T1000 (cell line): ENCODE data around the gene SNED1.

Experiments used
- DNase-seq: peaks from one replicate; lab custom pipeline; 2025; ENCODE audit warnings: mixed read lengths; lab: John Stamatoyannopoulos, UW

The SNED1 gene

DNA sequence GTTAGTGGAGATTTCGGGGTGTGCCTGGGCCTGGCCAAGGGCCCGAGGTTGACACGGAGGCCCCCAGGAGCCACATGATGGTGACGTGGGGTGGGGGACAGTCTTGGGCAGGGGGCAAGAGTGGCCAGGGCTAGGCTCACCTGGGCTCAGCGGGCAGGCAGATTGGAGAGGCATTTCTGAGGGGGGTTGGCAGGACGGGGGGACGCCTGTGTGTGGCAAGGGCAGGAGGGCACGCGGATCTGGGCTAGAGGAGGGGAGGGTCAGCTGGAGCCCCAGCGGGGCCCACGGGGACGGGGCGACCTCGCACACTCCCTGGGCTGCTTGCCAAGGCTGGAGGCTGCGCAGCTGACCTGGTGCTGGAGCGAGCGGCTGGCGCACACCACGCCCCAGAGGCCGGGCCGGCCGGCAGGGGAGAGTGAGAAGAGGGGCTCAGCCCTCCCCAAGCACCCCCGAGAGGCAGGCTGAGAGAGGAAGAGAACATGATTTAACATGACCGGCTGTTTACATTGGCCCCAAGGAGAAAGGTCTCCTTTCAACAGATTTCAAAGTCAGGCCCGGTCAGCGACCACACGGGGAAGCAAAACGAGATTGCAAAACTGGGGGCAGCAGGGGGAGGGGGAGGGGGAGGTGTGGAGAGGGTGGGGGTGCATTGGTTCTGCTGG is 38.0 kb upstream of the SNED1 start:
- no peak for DNase-seq

DNA sequence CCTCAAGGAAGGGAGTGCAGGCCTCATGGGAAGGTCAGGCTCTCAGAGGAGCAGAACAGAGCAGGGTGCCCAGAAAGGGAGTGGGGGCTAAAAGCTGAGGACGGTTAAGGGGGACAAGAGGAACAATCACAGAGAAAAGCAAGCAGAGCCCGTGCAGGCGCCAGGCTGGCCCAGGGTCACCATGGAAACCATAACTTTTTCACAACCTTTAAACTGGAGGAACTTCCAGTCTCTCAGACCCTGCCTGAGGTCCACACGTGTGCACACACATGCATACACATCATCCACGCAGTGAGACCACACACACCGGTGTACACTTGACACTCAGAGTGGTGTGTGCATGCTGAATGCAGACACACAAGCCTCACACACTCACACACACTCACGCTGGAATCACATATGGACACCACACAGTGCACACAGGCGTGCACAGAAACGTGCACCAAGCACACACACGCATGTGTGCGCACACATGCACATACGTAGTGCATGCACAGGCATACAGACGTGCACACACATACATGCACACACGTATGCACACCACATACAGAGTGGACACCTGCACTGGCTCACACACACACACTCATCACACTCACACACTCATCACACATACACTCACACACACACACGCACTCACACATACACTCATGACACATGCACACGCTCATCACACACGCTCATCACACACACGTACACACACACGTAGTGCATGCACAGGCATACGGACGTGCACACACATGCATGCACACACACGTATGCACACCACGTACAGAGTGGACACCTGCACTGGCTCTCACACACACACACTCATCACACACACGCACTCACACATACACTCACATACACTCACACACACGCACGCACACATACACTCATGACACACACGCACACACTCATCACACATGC is 37.2 kb upstream of the SNED1 start:
- DNase-seq, result no peak

GRCh38 chr2:240961910-240962299 is 36.5 kb upstream of the SNED1 start:
- no peak for DNase-seq

GRCh38 chr2:240962300-240963064 is 35.9 kb upstream of the SNED1 start:
- DNase-seq, result no peak

- DNase-seq, result no peak
These were observed 35.2 kb upstream of the SNED1 start for GRCh38 chr2:240963065-240963867.

GRCh38 chr2:240963868-240964703 is 34.3 kb upstream of the SNED1 start:
- DNase-seq, result no peak

DNA sequence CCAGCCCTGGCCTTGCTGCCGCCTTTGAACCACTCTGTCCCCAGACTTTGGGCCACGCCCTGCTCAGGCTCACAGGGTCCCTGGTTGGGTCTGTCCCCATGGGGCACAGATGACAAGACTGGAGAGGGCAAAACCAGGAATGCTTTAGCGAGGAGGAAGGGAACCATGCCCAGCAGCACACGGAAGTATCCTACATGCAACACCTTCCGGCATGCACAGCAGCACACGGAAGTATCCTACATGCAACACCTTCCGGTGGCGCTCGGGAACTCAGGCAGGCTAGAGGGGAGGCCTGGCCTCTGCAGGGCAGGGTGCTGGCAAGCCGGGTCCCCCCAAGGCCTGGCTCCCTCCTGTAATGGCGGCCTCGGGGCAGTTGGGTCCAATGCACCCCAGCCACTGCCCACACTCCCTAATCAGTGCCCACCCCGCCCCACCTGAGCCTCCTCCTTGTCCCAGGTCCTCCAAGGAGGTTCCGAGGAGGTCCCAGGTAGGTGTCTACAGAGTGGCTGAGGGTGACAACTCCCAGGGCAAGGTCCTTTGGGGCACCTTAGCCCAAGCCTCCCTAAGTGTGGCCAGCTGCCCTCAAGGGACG is 33.6 kb upstream of the SNED1 start:
- no peak for DNase-seq

DNA sequence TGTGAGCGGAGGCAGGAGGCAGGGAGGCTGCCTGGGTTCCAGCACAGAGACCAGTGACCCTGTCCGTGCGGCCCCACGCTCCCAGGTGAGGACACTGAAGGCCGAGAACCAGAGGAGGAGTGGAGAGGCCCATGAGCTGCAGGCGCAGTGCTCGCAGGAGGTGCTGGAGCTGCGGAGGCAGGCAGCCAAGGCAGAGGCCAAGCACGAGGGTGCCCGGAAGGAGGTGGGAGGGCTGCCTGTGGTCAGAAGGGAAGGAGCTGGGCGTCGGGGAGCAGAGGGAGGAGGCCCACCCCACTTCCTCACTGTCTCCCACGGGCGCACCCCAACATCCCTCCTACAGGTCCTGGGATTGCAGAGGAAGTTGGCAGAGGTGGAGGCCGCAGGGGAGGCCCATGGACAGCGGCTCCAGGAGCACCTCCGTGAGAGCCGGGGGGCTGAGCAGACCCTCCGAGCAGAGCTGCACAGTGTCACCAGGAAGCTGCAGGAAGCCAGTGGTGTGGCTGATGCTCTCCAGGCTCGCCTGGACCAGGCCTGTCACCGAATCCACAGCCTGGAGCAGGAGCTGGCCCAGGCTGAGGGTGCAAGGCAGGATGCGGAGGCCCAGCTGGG is 33.0 kb upstream of the SNED1 start:
- no peak for DNase-seq

DNA sequence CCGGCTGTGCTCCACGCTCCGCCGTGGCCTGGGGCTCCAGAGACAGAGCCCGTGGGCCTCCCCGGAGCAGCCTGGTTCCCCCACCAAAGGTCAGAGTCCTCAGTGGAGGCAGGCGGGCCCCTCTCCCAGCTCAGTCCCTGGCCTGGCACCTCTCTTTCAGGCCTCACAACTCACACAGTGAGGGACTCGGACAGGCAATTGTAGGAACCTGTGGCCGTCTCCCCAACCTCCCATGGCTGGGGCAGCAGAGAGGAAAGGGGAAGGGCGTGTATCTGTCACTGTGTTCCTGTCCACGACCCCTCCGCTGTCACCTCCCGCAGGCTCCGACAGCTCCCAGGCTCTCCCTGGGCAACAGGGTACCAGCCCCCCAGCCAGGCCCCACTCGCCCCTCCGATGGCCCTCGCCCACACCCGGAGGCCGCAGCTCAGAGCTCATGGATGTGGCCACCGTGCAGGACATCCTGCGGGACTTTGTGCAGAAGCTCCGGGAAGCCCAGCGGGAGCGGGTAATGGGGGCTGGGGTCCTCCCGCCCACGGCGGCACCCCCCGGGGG is 32.4 kb upstream of the SNED1 start:
- no peak for DNase-seq

DNA sequence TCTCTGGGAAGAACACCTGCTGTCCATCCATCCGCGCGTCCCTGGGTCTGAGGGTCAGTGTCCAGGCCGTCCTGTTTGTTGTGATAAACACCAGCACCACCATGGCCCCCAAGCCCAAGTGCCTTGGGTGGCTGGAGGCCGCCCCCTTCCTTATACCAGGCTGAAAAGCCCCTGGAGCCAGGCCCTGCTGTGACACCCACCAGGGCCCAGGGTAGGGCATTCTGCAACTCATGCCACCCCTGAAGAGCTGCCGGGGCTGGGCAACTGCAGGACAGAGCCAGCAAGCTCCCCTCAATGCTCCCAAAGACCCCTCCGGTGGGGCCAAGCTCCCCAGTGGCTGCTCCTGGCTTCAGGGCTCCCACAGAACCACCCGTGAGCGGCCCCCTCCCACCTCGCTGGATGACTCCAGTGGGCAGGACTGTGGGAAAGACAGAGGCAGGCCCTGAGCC is 31.9 kb upstream of the SNED1 start:
- no peak for DNase-seq

DNA sequence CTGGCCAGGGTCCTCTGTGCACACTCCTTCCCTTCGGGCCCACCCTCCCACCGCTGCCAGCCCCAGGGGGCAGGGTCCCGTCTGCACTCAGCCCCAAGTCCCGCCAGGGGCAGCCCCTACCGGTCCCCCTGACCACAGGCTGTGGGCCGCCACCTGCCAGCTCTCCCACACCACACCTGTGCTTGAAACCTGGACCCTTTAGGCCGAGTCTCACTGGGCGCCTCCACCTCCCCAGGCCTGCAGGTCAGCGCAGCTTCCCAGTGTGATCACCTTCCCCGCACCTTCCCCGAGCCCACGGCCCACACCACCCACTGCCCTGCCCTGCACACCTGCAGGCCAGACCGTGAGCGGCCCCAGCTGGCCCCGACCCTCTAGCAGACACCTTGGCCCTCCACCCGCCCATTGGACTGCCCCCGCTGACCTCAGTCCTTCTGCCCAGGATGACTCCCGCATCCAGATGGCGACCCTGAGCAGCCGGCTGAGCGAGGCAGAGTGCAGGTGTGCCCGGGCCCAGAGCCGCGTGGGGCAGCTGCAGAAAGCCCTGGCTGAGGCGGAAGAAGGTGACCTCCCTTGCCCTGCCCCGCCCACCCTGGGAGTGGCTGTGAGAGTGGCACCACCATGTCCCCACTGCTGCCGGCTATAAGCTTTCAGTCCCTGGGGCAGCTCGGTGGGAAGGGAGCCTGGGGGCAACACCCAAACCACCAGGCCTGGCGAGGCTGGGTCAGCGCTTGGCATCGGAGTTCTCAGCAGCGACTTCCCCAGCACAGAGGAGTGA is 31.3 kb upstream of the SNED1 start:
- DNase-seq, result no peak

DNA sequence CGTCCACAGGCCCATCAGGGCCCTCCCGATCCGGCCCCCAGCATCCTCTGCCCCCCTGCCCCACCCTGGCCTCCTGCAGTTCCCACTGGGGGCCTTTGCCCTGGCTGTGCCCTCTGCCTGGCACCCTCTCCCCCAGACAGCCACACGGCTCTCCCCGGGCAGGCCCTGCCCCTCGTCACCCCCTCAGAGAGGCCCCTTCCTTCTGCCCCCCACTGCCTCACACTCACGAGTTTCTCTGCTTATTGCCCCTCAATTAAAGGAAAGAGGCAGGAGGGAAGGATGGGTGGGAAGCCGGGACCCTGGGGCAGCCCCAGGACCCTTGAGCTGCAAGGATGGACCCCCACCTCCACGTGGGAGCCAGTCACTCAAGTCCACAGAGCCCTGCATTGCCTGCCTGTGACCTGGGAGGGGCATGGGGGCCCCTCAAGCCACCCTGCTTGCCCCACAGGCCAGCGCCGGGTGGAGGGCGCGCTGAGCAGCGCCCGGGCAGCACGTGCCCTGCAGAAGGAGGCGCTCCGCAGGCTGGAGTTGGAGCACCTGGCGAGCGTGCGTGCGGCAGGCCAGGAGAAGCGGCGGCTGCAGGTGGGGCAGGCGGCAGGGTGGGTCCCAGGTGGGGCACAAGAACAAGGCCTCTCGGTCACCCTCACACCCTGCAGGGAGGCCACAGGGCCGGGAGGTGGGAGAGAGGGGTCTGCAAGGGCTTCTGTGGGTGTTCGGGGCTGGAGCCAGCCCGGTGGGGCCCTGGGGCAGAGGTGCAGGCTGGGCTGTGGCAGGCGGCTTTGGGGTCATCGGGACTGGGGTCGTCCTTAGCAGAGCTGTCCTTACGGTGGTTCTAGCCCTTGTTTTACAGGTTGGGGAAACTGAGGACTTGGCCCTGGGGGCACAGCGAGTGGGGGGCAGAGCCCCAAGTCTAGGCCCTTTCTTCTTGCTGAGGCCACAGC is 30.5 kb upstream of the SNED1 start:
- no peak for DNase-seq

DNA sequence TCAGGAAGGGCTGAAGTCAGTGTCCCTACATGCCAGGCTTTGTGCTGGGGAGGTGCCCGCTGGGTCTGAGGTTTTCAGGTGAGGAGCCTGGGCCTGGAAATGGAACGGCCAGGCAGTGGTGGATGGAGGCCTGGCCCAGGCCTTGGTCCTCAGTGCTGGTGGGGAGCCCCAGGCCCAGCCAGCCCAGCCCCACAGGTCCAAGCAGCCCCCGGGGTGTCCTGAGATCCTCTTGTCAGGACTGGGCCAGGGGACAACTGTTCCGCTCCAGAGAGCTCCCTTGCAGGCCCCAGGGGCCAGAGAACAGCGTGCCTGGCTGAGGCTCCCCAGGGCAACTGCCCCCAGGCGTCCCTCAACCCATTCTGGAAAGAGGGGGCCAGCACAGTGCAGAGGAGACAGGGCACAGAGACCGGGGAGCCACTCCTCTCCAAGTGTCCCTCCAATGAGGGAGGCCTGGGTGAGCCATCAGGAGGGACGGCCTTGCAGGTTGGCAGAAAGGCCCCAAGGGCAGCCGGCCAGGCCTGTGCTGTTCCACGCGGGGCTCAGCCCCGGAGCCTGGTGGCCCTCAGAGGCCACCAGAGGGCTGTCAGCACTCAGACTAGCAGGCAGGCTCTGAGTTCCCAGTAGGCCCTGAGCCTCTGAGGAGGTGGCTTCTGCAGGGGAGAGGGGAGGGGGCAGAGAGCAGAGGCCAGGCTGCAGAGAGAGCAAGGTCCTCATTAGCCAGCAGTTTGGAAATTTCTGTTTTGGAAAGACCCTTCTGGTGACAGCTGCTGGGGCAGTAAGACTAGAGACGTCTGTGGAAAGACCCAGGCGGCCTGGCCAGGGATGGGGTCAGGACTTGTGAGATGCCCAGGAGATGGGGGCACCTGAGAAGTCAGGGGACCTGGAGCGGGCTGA is 29.4 kb upstream of the SNED1 start:
- no peak for DNase-seq

DNA sequence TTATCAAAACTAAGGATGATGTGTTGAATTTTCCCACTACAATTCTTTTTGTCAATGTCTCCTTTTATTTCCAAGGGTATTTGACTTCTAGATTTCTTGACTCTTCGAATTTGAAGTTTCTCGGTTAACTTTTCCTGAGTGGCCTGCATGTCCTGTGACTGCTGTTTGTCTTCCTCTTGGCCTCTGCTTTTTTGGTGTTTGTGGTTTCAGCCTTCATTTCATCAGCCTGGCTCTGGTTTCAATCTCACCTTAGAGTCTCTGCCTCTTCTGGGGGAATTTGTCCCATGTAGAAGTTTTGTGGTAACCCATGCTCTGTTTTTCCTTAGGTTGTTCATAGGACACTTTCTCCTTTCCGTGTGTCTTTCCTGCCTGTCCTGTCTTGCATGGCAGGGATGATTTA is 28.3 kb upstream of the SNED1 start:
- no peak for DNase-seq

DNA sequence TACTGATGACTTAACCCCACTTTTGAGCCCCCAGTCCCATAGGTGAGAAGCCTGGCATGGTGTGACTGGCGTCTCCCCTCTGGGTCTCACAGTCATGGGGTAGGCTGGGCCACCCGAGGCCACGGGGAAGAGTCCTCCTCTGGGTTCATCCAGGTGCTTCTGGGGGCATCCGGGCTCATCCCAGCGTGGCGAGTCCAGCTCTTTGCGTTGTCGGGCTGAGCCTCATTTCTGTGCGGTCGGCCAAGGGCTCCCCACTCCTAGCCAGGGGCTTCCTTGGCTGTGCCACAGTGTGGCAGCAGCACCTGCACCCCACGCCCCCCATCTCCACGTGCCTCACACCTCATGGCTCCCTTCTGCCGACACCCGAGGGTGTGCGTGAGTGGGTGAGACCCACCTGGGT is 27.6 kb upstream of the SNED1 start:
- DNase-seq, result no peak

- DNase-seq, result no peak
These were observed 26.2 kb upstream of the SNED1 start for GRCh38 chr2:240972201-240972600.
